HEK293 (cell line): Measurements from ENCODE around the gene ARAP1.

Experiments used
- EGR2 ChIP-seq: fragments of 450-650 bp; formaldehyde crosslinking; IDR thresholded peaks from 2 replicates; pipeline ENCODE4 v1.5.1; 2016; ENCODE audit warnings: low read depth, missing biosample characterization, missing genetic modification characterization
- GFI1B ChIP-seq: fragments of 450-650 bp; formaldehyde crosslinking; IDR thresholded peaks from 2 replicates; pipeline ENCODE4 v1.5.1; 2016; ENCODE audit warnings: missing biosample characterization, missing genetic modification characterization
- GLI4 ChIP-seq: fragments of 450-650 bp; formaldehyde crosslinking; IDR thresholded peaks from 2 replicates; pipeline ENCODE4 v1.5.1; 2016; ENCODE audit warnings: missing biosample characterization, missing genetic modification characterization
- SP2 ChIP-seq: fragments of 450-650 bp; formaldehyde crosslinking; IDR thresholded peaks from 2 replicates; pipeline ENCODE4 v1.5.1; 2016; ENCODE audit warnings: missing biosample characterization, missing genetic modification characterization
- TSHZ1 ChIP-seq: fragments of 450-650 bp; formaldehyde crosslinking; IDR thresholded peaks from 2 replicates; pipeline ENCODE4 v1.5.1; 2016; ENCODE audit warnings: missing biosample characterization, missing genetic modification characterization, borderline replicate concordance
- ZBTB17 ChIP-seq: fragments of 450-650 bp; formaldehyde crosslinking; IDR thresholded peaks from 2 replicates; pipeline ENCODE4 v1.5.1; 2016; ENCODE audit warnings: missing biosample characterization, missing genetic modification characterization
- ZBTB21 ChIP-seq: fragments of 450-650 bp; formaldehyde crosslinking; IDR thresholded peaks from 2 replicates; pipeline ENCODE4 v1.5.1; 2017; ENCODE audit warnings: missing biosample characterization, missing genetic modification characterization
- ZBTB6 ChIP-seq: fragments of 450-650 bp; formaldehyde crosslinking; IDR thresholded peaks from 2 replicates; pipeline ENCODE4 v1.5.1; 2017; ENCODE audit warnings: missing biosample characterization, missing genetic modification characterization
- ZFP37 ChIP-seq: fragments of 450-650 bp; formaldehyde crosslinking; IDR thresholded peaks from 2 replicates; pipeline ENCODE4 v1.5.1; 2016; ENCODE audit warnings: missing biosample characterization, missing genetic modification characterization
- ZFP69B ChIP-seq: fragments of 450-650 bp; formaldehyde crosslinking; IDR thresholded peaks from 2 replicates; pipeline ENCODE4 v1.5.1; 2016; ENCODE audit warnings: missing biosample characterization, missing genetic modification characterization
- ZIC2 ChIP-seq: fragments of 450-650 bp; formaldehyde crosslinking; IDR thresholded peaks from 2 replicates; pipeline ENCODE4 v1.5.1; 2016; ENCODE audit warnings: missing biosample characterization, missing genetic modification characterization
- ZNF140 ChIP-seq: fragments of 450-650 bp; formaldehyde crosslinking; IDR thresholded peaks from 2 replicates; pipeline ENCODE4 v1.5.1; 2016; ENCODE audit warnings: missing biosample characterization, missing genetic modification characterization
- ZNF366 ChIP-seq: fragments of 450-650 bp; formaldehyde crosslinking; conservative IDR thresholded peaks from 2 replicates; pipeline ENCODE4 v1.5.1; 2016; ENCODE audit warnings: missing biosample characterization, missing genetic modification characterization
- ZNF416 ChIP-seq: fragments of 450-650 bp; formaldehyde crosslinking; IDR thresholded peaks from 2 replicates; pipeline ENCODE4 v1.5.1; 2016; ENCODE audit warnings: missing biosample characterization, missing genetic modification characterization
- ZNF423 ChIP-seq: fragments of 450-650 bp; formaldehyde crosslinking; IDR thresholded peaks from 2 replicates; pipeline ENCODE4 v1.5.1; 2016; ENCODE audit warnings: missing biosample characterization, missing genetic modification characterization
- ZNF600 ChIP-seq: fragments of 450-650 bp; formaldehyde crosslinking; IDR thresholded peaks from 2 replicates; pipeline ENCODE4 v1.5.1; 2016; ENCODE audit warnings: missing biosample characterization, missing genetic modification characterization
- ZNF629 ChIP-seq: fragments of 450-650 bp; formaldehyde crosslinking; IDR thresholded peaks from 2 replicates; pipeline ENCODE4 v1.5.1; 2017; ENCODE audit warnings: missing biosample characterization, missing genetic modification characterization
- ZNF654 ChIP-seq: fragments of 450-650 bp; formaldehyde crosslinking; IDR thresholded peaks from 2 replicates; pipeline ENCODE4 v1.5.1; 2016; ENCODE audit warnings: low read depth, missing biosample characterization, missing genetic modification characterization
- TF ChIP-seq, protein P1 (sequence below): fragments of 450-650 bp; formaldehyde crosslinking; IDR thresholded peaks from 2 replicates; pipeline ENCODE4 v1.5.1; 2016; ENCODE audit warnings: missing biosample characterization, missing genetic modification characterization, borderline replicate concordance
- TF ChIP-seq, protein P2 (sequence below): fragments of 450-650 bp; formaldehyde crosslinking; IDR thresholded peaks from 2 replicates; pipeline ENCODE4 v1.5.1; 2017; ENCODE audit warnings: missing biosample characterization, missing genetic modification characterization
- TF ChIP-seq, protein P3 (sequence below): fragments of 450-650 bp; formaldehyde crosslinking; IDR thresholded peaks from 2 replicates; pipeline ENCODE4 v1.5.1; 2016; ENCODE audit warnings: missing biosample characterization, missing genetic modification characterization, low read depth
- TF ChIP-seq, protein P4 (sequence below): fragments of 450-650 bp; formaldehyde crosslinking; IDR thresholded peaks from 2 replicates; pipeline ENCODE4 v1.5.1; 2016; ENCODE audit warnings: missing biosample characterization, missing genetic modification characterization

ARAP1 gene

GRCh38 chr11:72758690-72759389, 6.6 kb upstream of the ARAP1 start (continued):
- TF ChIP-seq, protein P1, sequence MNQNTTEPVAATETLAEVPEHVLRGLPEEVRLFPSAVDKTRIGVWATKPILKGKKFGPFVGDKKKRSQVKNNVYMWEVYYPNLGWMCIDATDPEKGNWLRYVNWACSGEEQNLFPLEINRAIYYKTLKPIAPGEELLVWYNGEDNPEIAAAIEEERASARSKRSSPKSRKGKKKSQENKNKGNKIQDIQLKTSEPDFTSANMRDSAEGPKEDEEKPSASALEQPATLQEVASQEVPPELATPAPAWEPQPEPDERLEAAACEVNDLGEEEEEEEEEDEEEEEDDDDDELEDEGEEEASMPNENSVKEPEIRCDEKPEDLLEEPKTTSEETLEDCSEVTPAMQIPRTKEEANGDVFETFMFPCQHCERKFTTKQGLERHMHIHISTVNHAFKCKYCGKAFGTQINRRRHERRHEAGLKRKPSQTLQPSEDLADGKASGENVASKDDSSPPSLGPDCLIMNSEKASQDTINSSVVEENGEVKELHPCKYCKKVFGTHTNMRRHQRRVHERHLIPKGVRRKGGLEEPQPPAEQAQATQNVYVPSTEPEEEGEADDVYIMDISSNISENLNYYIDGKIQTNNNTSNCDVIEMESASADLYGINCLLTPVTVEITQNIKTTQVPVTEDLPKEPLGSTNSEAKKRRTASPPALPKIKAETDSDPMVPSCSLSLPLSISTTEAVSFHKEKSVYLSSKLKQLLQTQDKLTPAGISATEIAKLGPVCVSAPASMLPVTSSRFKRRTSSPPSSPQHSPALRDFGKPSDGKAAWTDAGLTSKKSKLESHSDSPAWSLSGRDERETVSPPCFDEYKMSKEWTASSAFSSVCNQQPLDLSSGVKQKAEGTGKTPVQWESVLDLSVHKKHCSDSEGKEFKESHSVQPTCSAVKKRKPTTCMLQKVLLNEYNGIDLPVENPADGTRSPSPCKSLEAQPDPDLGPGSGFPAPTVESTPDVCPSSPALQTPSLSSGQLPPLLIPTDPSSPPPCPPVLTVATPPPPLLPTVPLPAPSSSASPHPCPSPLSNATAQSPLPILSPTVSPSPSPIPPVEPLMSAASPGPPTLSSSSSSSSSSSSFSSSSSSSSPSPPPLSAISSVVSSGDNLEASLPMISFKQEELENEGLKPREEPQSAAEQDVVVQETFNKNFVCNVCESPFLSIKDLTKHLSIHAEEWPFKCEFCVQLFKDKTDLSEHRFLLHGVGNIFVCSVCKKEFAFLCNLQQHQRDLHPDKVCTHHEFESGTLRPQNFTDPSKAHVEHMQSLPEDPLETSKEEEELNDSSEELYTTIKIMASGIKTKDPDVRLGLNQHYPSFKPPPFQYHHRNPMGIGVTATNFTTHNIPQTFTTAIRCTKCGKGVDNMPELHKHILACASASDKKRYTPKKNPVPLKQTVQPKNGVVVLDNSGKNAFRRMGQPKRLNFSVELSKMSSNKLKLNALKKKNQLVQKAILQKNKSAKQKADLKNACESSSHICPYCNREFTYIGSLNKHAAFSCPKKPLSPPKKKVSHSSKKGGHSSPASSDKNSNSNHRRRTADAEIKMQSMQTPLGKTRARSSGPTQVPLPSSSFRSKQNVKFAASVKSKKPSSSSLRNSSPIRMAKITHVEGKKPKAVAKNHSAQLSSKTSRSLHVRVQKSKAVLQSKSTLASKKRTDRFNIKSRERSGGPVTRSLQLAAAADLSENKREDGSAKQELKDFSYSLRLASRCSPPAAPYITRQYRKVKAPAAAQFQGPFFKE (tag by site-specific recombination) = no peak
- peak; percentile 33; the same call in 1 of the 2 replicates for TF ChIP-seq SP2 (tag by site-specific recombination)
- peak; percentile 73 for TF ChIP-seq EGR2 (tag by site-specific recombination)
- peak; percentile 71 for TF ChIP-seq ZNF366
- TF ChIP-seq ZNF629 (tag by site-specific recombination) = peak; percentile 98
- TF ChIP-seq ZNF654 (tag by site-specific recombination) = no peak
- TF ChIP-seq ZFP69B (tag by site-specific recombination) = no peak
- TF ChIP-seq ZFP37 = peak; percentile 68; the same call in 1 of the 2 replicates
- TF ChIP-seq, protein P2, sequence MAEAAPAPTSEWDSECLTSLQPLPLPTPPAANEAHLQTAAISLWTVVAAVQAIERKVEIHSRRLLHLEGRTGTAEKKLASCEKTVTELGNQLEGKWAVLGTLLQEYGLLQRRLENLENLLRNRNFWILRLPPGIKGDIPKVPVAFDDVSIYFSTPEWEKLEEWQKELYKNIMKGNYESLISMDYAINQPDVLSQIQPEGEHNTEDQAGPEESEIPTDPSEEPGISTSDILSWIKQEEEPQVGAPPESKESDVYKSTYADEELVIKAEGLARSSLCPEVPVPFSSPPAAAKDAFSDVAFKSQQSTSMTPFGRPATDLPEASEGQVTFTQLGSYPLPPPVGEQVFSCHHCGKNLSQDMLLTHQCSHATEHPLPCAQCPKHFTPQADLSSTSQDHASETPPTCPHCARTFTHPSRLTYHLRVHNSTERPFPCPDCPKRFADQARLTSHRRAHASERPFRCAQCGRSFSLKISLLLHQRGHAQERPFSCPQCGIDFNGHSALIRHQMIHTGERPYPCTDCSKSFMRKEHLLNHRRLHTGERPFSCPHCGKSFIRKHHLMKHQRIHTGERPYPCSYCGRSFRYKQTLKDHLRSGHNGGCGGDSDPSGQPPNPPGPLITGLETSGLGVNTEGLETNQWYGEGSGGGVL (tag by site-specific recombination) = peak; percentile 86
- TF ChIP-seq GLI4 (tag by site-specific recombination) = 0 out of 2 replicates have a peak, but pooled peaks have one; percentile 40
- TF ChIP-seq ZBTB21 (tag by site-specific recombination) = peak; percentile 97
- peak; percentile 64; the same call in 1 of the 2 replicates for TF ChIP-seq ZBTB6 (tag by site-specific recombination)
- TF ChIP-seq ZIC2 (tag by site-specific recombination) = peak; percentile 76
- TF ChIP-seq ZNF600 = no peak
- no peak for TF ChIP-seq GFI1B
- TF ChIP-seq ZNF423 (tag by site-specific recombination) = no peak
- no peak for TF ChIP-seq ZNF140
- TF ChIP-seq, protein P3, sequence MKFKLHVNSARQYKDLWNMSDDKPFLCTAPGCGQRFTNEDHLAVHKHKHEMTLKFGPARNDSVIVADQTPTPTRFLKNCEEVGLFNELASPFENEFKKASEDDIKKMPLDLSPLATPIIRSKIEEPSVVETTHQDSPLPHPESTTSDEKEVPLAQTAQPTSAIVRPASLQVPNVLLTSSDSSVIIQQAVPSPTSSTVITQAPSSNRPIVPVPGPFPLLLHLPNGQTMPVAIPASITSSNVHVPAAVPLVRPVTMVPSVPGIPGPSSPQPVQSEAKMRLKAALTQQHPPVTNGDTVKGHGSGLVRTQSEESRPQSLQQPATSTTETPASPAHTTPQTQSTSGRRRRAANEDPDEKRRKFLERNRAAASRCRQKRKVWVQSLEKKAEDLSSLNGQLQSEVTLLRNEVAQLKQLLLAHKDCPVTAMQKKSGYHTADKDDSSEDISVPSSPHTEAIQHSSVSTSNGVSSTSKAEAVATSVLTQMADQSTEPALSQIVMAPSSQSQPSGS (tag by site-specific recombination) = peak; percentile 57
- TF ChIP-seq ZBTB17 = peak; percentile 76
- peak; percentile 64; the same call in 1 of the 2 replicates for TF ChIP-seq TSHZ1
- no peak for TF ChIP-seq ZNF416
- TF ChIP-seq, protein P4, sequence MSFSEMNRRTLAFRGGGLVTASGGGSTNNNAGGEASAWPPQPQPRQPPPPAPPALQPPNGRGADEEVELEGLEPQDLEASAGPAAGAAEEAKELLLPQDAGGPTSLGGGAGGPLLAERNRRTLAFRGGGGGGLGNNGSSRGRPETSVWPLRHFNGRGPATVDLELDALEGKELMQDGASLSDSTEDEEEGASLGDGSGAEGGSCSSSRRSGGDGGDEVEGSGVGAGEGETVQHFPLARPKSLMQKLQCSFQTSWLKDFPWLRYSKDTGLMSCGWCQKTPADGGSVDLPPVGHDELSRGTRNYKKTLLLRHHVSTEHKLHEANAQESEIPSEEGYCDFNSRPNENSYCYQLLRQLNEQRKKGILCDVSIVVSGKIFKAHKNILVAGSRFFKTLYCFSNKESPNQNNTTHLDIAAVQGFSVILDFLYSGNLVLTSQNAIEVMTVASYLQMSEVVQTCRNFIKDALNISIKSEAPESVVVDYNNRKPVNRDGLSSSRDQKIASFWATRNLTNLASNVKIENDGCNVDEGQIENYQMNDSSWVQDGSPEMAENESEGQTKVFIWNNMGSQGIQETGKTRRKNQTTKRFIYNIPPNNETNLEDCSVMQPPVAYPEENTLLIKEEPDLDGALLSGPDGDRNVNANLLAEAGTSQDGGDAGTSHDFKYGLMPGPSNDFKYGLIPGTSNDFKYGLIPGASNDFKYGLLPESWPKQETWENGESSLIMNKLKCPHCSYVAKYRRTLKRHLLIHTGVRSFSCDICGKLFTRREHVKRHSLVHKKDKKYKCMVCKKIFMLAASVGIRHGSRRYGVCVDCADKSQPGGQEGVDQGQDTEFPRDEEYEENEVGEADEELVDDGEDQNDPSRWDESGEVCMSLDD (tag by site-specific recombination) = 0 out of 2 replicates have a peak, but pooled peaks have one; percentile 2
